HEK293 (cell line): ENCODE measurements around the gene COMMD4.

ENCODE experiments used
- CTCF ChIA-PET: fragments of 350-600 bp; formaldehyde crosslinking; extraction: SDS; loops from one replicate; lab custom pipeline; 2021; ENCODE audit warnings: antibody characterized with exemption; lab: Yijun Ruan, JAX
- POLR2A ChIA-PET: fragments of 300-600 bp; formaldehyde crosslinking; extraction: SDS; loops from one replicate; lab custom pipeline; 2020; ENCODE audit warnings: antibody characterized with exemption, inconsistent platforms; lab: Yijun Ruan, JAX
- H3K27ac ChIP-seq: fragments of 200-500 bp; sonication (Bioruptor generic); 2 replicates; pipeline ENCODE4 v1.5.1; 2014; ENCODE audit warnings: low read depth, low read length, control low read depth, inconsistent platforms; ENCODE audit errors: extremely low read depth
- H3K36me3 ChIP-seq, 2 experiments: fragments of 200-500 bp in 1 of 2; sonication (Bioruptor generic) in 1 of 2; 1 replicate in 1 of 2; 2 replicates in 1 of 2; pipeline ENCODE4 v1.5.1; 2014 to 2017; ENCODE audit warnings: inconsistent platforms in 2 of 2, low read length in 2 of 2; ENCODE audit not compliant: control insufficient read depth in 2 of 2, insufficient read depth in 1 of 2
- H3K4me1 ChIP-seq: fragments of 200-500 bp; sonication (Bioruptor generic); 2 replicates; pipeline ENCODE4 v1.5.1; 2014; ENCODE audit warnings: mild to moderate bottlenecking, low read length, inconsistent platforms; ENCODE audit not compliant: control insufficient read depth, insufficient read depth
- H3K4me3 ChIP-seq: 2 replicates; pipeline ENCODE4 v1.5.1; 2011; ENCODE audit warnings: low read depth, mild to moderate bottlenecking, control low read depth, low read length, moderate library complexity
- H3K9me3 ChIP-seq: fragments of 200-500 bp; sonication (Bioruptor generic); 2 replicates; pipeline ENCODE4 v1.5.1; 2014; ENCODE audit warnings: low read depth, low read length, inconsistent platforms; ENCODE audit not compliant: control insufficient read depth, insufficient read depth
- EGR2 ChIP-seq: fragments of 450-650 bp; formaldehyde crosslinking; IDR thresholded peaks from 2 replicates; pipeline ENCODE4 v1.5.1; 2016; ENCODE audit warnings: low read depth, missing biosample characterization, missing genetic modification characterization
- HOXD13 ChIP-seq: sonication (generic); formaldehyde crosslinking; IDR thresholded peaks from 2 replicates; pipeline ENCODE4 v1.8.0; 2022; ENCODE audit warnings: missing genetic modification reagents, borderline replicate concordance
- KLF8 ChIP-seq: fragments of 450-650 bp; formaldehyde crosslinking; IDR thresholded peaks from 2 replicates; pipeline ENCODE4 v1.5.1; 2016; ENCODE audit warnings: missing biosample characterization, missing genetic modification characterization
- MYNN ChIP-seq: fragments of 450-650 bp; formaldehyde crosslinking; IDR thresholded peaks from 2 replicates; pipeline ENCODE4 v1.5.1; 2016; ENCODE audit warnings: missing biosample characterization, missing genetic modification characterization, borderline replicate concordance
- REST ChIP-seq: fragments of 450-650 bp; formaldehyde crosslinking; IDR thresholded peaks from 2 replicates; pipeline ENCODE4 v1.5.1; 2016; ENCODE audit warnings: missing biosample characterization, missing genetic modification characterization
- SCRT2 ChIP-seq: fragments of 450-650 bp; formaldehyde crosslinking; IDR thresholded peaks from 2 replicates; pipeline ENCODE4 v1.5.1; 2016; ENCODE audit warnings: missing biosample characterization, missing genetic modification characterization
- ZBTB7A ChIP-seq: fragments of 450-650 bp; formaldehyde crosslinking; IDR thresholded peaks from 2 replicates; pipeline ENCODE4 v1.5.1; 2016; ENCODE audit warnings: low read depth, missing biosample characterization, missing genetic modification characterization
- ZFP69B ChIP-seq: fragments of 450-650 bp; formaldehyde crosslinking; IDR thresholded peaks from 2 replicates; pipeline ENCODE4 v1.5.1; 2016; ENCODE audit warnings: missing biosample characterization, missing genetic modification characterization
- ZNF214 ChIP-seq: fragments of 450-650 bp; formaldehyde crosslinking; IDR thresholded peaks from 2 replicates; pipeline ENCODE4 v1.5.1; 2017; ENCODE audit warnings: missing biosample characterization, mild to moderate bottlenecking, missing genetic modification characterization, borderline replicate concordance
- ZNF266 ChIP-seq: fragments of 450-650 bp; formaldehyde crosslinking; IDR thresholded peaks from 2 replicates; pipeline ENCODE4 v1.5.1; 2016; ENCODE audit warnings: missing biosample characterization, missing genetic modification characterization, low read depth
- ZNF350 ChIP-seq: fragments of 450-650 bp; formaldehyde crosslinking; IDR thresholded peaks from 2 replicates; pipeline ENCODE4 v1.5.0; 2017; ENCODE audit warnings: missing biosample characterization, mild to moderate bottlenecking, missing genetic modification characterization
- ZNF394 ChIP-seq: fragments of 450-650 bp; formaldehyde crosslinking; IDR thresholded peaks from 2 replicates; pipeline ENCODE4 v1.5.1; 2016; ENCODE audit warnings: missing biosample characterization, missing genetic modification characterization, mild to moderate bottlenecking, moderate library complexity, borderline replicate concordance
- ZNF544 ChIP-seq: fragments of 450-650 bp; formaldehyde crosslinking; IDR thresholded peaks from 2 replicates; pipeline ENCODE4 v1.5.0; 2017; ENCODE audit warnings: missing biosample characterization, missing genetic modification characterization
- ZNF623 ChIP-seq: fragments of 450-650 bp; formaldehyde crosslinking; IDR thresholded peaks from 2 replicates; pipeline ENCODE4 v1.5.1; 2016; ENCODE audit warnings: missing biosample characterization, missing genetic modification characterization
- ZNF670 ChIP-seq: fragments of 450-650 bp; formaldehyde crosslinking; IDR thresholded peaks from 2 replicates; pipeline ENCODE4 v1.5.1; 2016; ENCODE audit warnings: missing biosample characterization, missing genetic modification characterization, low read depth
- ZNF76 ChIP-seq: fragments of 450-650 bp; formaldehyde crosslinking; IDR thresholded peaks from 2 replicates; pipeline ENCODE4; 2016; ENCODE audit warnings: low read depth, missing biosample characterization, missing genetic modification characterization, borderline replicate concordance
- TF ChIP-seq, protein P1 (sequence below): fragments of 450-650 bp; formaldehyde crosslinking; IDR thresholded peaks from 2 replicates; pipeline ENCODE4 v1.5.1; 2016; ENCODE audit warnings: missing biosample characterization, missing genetic modification characterization
- TF ChIP-seq, protein P2 (sequence below): fragments of 450-650 bp; formaldehyde crosslinking; IDR thresholded peaks from 2 replicates; pipeline ENCODE4 v1.5.1; 2016; ENCODE audit warnings: missing biosample characterization, missing genetic modification characterization
- TF ChIP-seq, protein P3 (sequence below): fragments of 450-650 bp; formaldehyde crosslinking; IDR thresholded peaks from 2 replicates; pipeline ENCODE4 v1.5.1; 2016; ENCODE audit warnings: missing biosample characterization, missing genetic modification characterization, low read depth
- TF ChIP-seq, protein P4 (sequence below): fragments of 450-650 bp; formaldehyde crosslinking; IDR thresholded peaks from 2 replicates; pipeline ENCODE4 v1.5.1; 2017; ENCODE audit warnings: missing biosample characterization, missing genetic modification characterization
- TF ChIP-seq, protein P5 (sequence below): fragments of 450-650 bp; formaldehyde crosslinking; IDR thresholded peaks from 2 replicates; pipeline ENCODE4 v1.5.1; 2016; ENCODE audit warnings: missing biosample characterization, missing genetic modification characterization, borderline replicate concordance

COMMD4 gene

DNA sequence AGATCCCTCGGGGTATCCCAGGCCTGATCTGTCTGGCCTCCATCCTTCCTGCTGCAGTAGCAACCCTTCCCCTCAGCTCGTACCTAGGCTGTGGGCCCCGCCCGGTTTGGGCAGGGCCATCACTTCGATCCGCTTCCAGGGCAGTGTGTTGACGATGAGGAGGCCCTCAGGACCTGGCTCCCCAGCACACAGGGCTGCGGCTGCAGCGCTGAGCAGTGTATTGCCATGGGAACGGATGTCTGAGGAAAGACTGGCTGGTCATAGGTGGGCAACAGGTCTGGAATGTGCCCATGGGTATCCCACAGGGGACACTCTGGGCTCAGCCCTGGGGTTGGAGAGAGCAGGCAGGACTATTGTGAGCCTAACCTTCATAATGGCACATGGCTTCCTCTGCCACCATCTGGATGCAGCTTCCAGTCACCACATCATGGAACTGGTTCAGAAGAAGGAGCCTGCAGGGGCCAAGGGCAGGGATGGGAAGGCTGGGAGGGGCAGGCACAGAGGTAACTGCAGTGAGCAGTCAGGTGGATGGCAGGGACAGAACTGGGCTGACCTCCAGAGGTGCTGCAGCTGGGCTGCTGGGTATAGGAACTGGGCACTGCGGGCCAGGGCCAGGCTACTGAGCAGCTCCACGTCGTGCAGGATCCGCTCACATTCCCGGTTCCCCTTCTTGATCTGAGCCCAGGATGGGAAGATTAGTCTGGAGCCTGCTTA, 23.8 kb downstream of the COMMD4 start (continued):
- TF ChIP-seq ZFP69B (peak; percentile 68), KLF8 (tag by site-specific recombination) (no peak), ZNF394 (tag by site-specific recombination) (no peak), REST (no peak), ZNF266 (no peak), HOXD13 (CRISPR knock-in tag) (no peak), ZNF544 (tag by site-specific recombination) (no peak), SCRT2 (tag by site-specific recombination) (peak; percentile 80), ZNF623 (no peak), ZNF76 (tag by site-specific recombination) (no peak), MYNN (no peak), ZNF214 (tag by site-specific recombination) (no peak)
- TF ChIP-seq, protein P1, sequence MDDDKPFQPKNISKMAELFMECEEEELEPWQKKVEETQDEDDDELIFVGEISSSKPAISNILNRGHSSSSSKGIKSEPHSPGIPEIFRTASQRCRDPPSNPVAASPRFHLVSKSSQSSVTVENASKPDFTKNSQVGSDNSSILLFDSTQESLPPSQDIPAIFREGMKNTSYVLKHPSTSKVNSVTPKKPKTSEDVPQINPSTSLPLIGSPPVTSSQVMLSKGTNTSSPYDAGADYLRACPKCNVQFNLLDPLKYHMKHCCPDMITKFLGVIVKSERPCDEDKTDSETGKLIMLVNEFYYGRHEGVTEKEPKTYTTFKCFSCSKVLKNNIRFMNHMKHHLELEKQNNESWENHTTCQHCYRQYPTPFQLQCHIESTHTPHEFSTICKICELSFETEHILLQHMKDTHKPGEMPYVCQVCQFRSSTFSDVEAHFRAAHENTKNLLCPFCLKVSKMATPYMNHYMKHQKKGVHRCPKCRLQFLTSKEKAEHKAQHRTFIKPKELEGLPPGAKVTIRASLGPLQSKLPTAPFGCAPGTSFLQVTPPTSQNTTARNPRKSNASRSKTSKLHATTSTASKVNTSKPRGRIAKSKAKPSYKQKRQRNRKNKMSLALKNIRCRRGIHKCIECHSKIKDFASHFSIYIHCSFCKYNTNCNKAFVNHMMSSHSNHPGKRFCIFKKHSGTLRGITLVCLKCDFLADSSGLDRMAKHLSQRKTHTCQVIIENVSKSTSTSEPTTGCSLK (tag by site-specific recombination): no peak
- TF ChIP-seq, protein P2, sequence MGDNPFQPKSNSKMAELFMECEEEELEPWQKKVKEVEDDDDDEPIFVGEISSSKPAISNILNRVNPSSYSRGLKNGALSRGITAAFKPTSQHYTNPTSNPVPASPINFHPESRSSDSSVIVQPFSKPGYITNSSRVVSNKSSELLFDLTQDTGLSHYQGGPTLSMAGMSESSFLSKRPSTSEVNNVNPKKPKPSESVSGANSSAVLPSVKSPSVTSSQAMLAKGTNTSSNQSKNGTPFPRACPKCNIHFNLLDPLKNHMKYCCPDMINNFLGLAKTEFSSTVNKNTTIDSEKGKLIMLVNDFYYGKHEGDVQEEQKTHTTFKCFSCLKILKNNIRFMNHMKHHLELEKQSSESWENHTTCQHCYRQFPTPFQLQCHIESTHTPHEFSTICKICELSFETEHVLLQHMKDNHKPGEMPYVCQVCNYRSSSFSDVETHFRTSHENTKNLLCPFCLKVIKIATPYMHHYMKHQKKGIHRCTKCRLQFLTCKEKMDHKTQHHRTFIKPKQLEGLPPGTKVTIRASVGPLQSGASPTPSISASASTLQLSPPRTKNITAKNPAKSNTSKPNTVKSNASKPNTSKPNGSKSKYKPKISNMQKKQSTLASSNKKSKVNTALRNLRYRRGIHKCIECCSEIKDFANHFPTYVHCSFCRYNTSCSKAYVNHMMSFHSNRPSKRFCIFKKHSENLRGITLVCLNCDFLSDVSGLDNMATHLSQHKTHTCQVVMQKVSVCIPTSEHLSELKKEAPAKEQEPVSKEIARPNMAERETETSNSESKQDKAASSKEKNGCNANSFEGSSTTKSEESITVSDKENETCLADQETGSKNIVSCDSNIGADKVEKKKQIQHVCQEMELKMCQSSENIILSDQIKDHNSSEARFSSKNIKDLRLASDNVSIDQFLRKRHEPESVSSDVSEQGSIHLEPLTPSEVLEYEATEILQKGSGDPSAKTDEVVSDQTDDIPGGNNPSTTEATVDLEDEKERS (tag by site-specific recombination): no peak

DNA sequence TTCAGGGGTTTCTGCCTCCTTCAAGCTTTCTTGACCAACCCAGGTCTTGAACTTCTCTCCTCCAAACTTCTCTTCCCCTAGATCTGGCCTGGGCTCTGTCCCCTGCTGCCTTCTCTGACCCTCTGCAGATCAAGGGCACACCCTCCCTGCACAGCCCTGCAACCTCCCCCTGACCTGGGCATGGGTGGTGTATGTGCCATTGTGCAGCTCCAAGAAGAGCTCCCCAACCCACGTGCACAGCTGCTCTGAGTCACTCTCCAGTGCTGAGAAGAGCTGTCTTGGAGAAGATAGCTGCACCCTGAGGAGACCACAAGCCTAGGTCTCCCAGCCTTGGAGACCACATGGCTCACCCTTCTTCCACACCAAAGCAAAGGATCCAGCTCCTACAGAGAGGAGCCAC, 24.5 kb downstream of the COMMD4 start:
- CTCF ChIA-PET: interaction anchor here (0.5 to 1.8 kb wide), 2 partner anchors 8 to 295 kb away, joined by 3 to 8 read pairs; partner anchors contain the start of gene MAN2C1
- no peak for TF ChIP-seq ZNF350 (tag by site-specific recombination)
- no peak for TF ChIP-seq ZNF670 (tag by site-specific recombination)
- TF ChIP-seq, protein P3, sequence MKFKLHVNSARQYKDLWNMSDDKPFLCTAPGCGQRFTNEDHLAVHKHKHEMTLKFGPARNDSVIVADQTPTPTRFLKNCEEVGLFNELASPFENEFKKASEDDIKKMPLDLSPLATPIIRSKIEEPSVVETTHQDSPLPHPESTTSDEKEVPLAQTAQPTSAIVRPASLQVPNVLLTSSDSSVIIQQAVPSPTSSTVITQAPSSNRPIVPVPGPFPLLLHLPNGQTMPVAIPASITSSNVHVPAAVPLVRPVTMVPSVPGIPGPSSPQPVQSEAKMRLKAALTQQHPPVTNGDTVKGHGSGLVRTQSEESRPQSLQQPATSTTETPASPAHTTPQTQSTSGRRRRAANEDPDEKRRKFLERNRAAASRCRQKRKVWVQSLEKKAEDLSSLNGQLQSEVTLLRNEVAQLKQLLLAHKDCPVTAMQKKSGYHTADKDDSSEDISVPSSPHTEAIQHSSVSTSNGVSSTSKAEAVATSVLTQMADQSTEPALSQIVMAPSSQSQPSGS (tag by site-specific recombination): no peak
- TF ChIP-seq, protein P4, sequence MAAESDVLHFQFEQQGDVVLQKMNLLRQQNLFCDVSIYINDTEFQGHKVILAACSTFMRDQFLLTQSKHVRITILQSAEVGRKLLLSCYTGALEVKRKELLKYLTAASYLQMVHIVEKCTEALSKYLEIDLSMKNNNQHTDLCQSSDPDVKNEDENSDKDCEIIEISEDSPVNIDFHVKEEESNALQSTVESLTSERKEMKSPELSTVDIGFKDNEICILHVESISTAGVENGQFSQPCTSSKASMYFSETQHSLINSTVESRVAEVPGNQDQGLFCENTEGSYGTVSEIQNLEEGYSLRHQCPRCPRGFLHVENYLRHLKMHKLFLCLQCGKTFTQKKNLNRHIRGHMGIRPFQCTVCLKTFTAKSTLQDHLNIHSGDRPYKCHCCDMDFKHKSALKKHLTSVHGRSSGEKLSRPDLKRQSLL (tag by site-specific recombination): no peak
- TF ChIP-seq, protein P5, sequence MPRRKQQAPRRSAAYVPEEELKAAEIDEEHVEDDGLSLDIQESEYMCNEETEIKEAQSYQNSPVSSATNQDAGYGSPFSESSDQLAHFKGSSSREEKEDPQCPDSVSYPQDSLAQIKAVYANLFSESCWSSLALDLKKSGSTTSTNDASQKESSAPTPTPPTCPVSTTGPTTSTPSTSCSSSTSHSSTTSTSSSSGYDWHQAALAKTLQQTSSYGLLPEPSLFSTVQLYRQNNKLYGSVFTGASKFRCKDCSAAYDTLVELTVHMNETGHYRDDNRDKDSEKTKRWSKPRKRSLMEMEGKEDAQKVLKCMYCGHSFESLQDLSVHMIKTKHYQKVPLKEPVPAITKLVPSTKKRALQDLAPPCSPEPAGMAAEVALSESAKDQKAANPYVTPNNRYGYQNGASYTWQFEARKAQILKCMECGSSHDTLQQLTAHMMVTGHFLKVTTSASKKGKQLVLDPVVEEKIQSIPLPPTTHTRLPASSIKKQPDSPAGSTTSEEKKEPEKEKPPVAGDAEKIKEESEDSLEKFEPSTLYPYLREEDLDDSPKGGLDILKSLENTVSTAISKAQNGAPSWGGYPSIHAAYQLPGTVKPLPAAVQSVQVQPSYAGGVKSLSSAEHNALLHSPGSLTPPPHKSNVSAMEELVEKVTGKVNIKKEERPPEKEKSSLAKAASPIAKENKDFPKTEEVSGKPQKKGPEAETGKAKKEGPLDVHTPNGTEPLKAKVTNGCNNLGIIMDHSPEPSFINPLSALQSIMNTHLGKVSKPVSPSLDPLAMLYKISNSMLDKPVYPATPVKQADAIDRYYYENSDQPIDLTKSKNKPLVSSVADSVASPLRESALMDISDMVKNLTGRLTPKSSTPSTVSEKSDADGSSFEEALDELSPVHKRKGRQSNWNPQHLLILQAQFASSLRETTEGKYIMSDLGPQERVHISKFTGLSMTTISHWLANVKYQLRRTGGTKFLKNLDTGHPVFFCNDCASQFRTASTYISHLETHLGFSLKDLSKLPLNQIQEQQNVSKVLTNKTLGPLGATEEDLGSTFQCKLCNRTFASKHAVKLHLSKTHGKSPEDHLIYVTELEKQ (tag by site-specific recombination): no peak
- TF ChIP-seq ZBTB7A (tag by site-specific recombination): no peak
- TF ChIP-seq EGR2 (tag by site-specific recombination): peak; percentile 29; the same call in 1 of the 2 replicates

More for the DNA sequence above, 24.5 kb downstream of the COMMD4 start:
- H3K27ac ChIP-seq: no peak overlapping the region
- peaks cover 3 to 73% of the 10 kb centered on the region in 2 experiments; a peak in 2 of 3 replicates for H3K36me3 ChIP-seq
- H3K4me3 ChIP-seq: no peak overlapping the region
- POLR2A ChIA-PET: interaction anchor here (0.8 to 2.9 kb wide), 5 partner anchors 8 to 219 kb away, joined by 3 to 12 read pairs (median 4); partner anchors contain the start of genes MAN2C1, PTPN9 and SIN3A
- H3K9me3 ChIP-seq: no peaks in the 10 kb centered on the region
- H3K4me1 ChIP-seq: no peaks in the 10 kb centered on the region
